Gastrocnemius medialis (tissue), 4 donors: ENCODE results near the gene ATP6AP2.

Experiments used
- POLR2A ChIP-seq, 2 donors: fragments of 450-650 bp; IDR thresholded peaks; one replicate each; pipeline ENCODE4 v1.6.1; 2017; ENCODE audit warnings: antibody characterized with exemption in 2 of 2, mild to moderate bottlenecking in 2 of 2, moderate library complexity in 2 of 2
- TF ChIP-seq, protein P1 (sequence below), 5 experiments: fragments of 450-650 bp in 3 of 5; fragments of 200-600 bp in 2 of 5; sonication (generic) in 2 of 5; IDR thresholded peaks in 4 of 5; conservative IDR thresholded peaks in 1 of 5; 1 replicate in 4 of 5; 2 replicates in 1 of 5; pipeline ENCODE4 v1.5.1; 2016 to 2019; ENCODE audit warnings: antibody characterized with exemption in 5 of 5, mild to moderate bottlenecking in 3 of 5, moderate library complexity in 3 of 5

DNA sequence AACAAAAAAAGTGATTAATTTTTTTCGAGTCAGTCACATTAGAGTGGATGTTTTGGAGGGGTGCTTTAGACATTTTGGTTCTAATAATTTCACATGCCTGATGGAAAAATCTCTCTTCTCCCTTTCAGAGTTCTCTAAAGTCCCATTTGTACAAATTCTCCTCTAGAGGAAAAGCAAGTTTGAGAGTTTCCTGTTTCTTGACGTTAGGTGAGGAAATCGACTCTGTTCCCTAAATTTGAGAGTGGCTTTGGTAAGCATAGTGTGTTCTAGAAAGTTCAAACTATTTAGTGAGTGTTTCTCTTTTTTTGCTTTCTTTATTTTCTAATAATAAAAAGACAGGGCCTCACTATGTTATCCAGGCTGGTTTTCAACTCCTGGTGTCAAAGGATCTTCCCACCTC lies 1.6 kb upstream of the ATP6AP2 start:
- TF ChIP-seq, protein P1, sequence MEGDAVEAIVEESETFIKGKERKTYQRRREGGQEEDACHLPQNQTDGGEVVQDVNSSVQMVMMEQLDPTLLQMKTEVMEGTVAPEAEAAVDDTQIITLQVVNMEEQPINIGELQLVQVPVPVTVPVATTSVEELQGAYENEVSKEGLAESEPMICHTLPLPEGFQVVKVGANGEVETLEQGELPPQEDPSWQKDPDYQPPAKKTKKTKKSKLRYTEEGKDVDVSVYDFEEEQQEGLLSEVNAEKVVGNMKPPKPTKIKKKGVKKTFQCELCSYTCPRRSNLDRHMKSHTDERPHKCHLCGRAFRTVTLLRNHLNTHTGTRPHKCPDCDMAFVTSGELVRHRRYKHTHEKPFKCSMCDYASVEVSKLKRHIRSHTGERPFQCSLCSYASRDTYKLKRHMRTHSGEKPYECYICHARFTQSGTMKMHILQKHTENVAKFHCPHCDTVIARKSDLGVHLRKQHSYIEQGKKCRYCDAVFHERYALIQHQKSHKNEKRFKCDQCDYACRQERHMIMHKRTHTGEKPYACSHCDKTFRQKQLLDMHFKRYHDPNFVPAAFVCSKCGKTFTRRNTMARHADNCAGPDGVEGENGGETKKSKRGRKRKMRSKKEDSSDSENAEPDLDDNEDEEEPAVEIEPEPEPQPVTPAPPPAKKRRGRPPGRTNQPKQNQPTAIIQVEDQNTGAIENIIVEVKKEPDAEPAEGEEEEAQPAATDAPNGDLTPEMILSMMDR (IDR thresholded peaks at IDR 0.05 in 4 of 5, conservative IDR thresholded peaks at IDR 0.05 in 1 of 5), result no peak
- no peak for TF ChIP-seq POLR2A (IDR thresholded peaks at IDR 0.05)
